Measurements from ENCODE around the gene GGCT.
"Not testable (repeated sequence)": the region's sequence is repeated elsewhere in the genome, so short reads cannot be mapped to it uniquely, and the experiment has no call there.

Gene GGCT

DNA sequence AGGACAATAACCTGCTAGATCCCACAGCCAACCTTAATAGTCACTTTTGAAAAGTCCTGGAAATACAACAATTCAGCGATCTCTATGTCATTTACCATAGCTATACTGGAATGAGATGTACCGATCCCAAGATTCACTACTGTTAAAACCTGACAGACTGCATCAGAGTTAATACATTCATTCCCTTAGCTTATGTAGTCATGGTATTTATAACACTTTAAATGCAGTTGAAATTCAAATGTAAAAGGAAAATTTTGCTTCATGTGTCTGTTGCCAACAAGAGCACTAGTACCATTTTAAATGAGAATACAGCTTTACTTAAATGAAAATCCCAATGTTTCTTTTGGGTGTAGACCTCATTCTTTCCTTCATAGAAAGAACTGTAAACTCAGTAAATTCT lies 11.1 kb upstream of the GGCT start:
- no peak for DNase-seq (ENCODE audit: low spot score)

DNA sequence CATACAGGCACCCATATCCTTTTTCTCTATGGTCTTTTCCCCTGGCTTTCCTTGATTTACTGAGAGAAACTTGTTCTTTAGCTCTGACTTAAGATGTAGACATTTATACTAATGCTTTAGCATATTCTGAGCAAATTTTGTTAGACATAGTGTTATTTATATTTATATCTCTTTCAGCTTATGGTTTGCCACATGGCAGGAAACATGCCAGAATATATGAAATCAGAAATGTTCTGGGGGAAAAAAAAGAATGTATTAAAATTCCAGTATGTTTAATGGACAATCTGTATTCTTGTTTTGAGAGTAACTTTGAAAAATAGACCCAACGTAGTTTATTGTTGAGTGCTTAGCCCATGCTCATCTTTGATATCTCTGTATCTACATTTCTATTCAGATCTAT lies 10.1 kb upstream of the GGCT start:
- DNase-seq (ENCODE audit: low spot score), result no peak

DNA sequence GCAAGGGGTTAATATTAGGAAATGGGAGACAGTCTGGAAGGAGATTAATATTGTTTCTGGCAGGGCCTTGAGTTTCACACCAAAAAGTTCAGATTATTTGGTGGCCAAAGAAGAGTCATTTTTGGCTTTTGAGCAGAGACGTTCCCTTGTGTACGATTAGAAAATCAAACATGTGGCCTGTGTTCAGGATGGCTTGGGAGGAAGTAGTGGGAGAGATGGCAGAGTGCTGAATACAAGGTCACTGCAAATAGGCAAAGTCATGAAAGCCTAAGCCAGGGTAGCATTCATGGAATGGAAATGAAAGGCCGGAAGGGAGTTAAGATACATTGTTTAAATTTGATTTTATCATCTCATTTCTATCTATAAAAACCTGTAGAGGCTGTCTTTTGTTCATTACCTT lies 9.5 kb upstream of the GGCT start:
- DNase-seq (ENCODE audit: low spot score), result no peak

- no peak for DNase-seq (ENCODE audit: low spot score)
Observed at GRCh38 chr7:30513762-30514161, 9.1 kb upstream of the GGCT start.

- no peak for DNase-seq (ENCODE audit: low spot score)
Observed at GRCh38 chr7:30511973-30512662, 7.5 kb upstream of the GGCT start.

- no peak for DNase-seq (ENCODE audit: low spot score)
Observed at GRCh38 chr7:30511494-30511893, 6.9 kb upstream of the GGCT start.

GRCh38 chr7:30510124-30511075 lies 5.8 kb upstream of the GGCT start:
- DNase-seq (ENCODE audit: low spot score), result peak; percentile 51

DNA sequence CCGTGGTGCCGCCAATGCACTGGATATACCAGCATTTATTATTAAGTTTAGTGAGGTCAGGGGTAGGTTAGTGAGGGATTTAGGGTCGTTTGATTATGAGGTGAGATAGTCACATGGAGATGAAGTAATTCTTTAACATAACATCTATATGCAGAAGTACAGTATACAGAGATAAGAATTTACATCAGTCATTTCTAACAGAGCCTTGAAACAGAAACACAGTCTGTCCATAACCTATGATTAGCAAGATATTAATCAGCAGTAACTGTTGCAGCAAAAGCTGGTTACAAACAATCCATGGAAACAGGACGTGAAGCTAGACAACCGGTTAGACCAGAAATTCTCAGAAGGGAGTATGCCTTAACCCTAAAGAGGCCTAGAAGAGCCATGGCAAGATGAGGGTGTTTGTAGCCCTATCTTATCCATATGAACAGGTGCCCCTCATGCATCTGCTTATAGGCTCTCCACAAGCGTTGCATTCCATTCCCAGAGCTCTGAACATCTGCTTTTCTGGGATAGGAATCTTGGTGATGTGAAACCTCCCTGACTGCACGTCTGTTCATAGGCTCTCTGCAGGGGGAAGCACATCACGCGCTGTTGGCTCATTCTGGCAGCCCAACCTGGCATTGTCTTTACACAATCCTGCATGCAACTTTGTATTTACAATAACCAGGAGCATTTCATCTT lies 4.7 kb upstream of the GGCT start:
- not testable (repeated sequence) for DNase-seq (ENCODE audit: low spot score)

DNA sequence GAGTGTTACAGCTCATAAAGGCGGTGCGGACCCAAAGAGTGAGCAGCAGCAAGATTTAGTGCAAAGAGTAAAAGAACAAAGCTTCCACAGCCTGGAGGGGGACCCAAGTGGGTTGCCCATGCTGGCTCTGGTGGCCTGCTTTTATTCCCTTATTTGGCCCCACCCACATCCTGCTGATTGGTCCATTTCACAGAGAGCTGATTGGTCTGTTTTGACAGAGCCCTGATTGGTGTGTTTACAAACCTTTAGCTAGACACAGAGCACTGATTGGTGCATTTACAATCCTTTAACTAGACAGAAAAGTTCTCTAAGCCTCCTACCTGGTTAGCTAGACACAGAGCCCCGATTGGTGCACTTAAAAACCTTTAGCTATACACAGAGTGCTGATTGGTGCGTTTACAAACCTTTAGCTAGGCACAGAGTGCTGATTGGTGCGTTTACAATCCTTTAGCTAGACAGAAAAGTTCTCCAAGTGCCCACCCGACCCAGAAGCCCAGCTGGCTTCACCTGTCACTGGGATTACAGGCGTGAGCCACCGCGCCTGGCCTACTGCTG lies 2.8 kb upstream of the GGCT start:
- not testable (repeated sequence) for DNase-seq (ENCODE audit: low spot score)

DNA sequence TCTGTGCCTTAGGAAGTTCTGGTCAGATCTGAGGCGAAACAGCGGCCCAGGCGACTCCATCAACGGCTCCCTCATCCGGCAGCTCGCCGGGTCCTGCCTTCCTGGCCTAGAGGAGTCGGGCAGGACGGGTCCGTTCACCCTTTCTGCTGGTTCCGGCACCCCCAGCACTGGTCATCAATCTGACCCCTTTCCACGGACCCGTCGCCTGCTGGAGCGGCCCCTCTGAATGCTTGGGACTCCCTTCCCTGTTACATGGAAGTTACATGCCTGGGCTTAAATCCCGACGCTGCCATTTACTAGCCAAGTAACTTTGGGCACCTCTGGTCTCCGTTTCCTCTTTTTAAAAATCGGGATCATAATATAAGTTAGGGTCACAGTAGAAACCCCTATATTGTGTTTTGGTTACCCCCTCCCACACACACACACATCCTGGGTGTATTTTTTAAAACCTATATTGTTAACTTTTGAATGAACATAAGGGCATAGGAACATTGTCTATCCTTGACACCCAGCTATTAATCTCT lies 607 bp upstream of the GGCT start:
- DNase-seq (ENCODE audit: low spot score), result no peak

DNA sequence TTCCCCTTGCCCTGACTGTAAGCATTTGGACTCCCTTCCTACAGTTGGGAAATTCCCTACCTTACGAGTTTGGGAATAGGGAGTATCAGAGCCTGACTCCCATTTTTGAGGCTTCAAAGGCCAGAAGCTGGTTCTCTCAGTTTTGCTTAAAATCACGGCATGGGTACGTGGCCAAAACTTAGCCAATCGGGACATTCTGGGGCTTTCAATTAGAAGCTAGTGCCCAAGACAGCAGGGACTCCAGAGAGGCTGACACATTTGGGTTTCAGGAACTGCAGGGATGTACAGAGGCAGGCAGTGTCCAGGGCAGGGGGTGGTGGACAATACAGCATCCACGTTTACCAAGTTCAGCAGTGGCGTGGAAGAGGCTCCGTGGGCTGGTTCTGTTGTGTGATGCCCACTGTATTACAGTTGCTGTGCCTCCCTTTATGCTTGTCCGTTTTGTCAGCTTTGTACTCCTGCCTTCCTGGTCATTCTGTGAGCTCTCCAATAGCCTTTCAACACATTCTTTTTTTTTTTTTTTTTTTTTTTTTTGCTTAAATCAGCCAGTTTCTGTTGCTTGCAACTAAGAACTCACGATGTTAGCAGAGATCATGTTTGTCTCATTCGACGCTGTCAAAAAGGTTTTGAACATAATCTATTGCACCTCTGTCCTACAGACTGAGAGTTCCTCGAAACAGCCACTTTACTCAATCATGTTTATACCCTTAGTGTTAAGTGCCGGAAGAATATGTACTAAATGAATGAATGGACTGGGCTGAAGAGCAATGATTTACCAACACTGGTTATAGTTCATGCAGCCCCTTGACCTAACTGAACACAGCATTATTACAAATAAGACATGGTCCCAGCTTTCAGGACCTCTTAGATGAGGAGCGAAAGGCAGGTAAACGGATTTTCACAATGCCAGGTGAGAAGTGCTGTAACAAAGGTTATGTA lies 1.1 kb downstream of the GGCT start:
- DNase-seq (ENCODE audit: low spot score), result no peak

DNA sequence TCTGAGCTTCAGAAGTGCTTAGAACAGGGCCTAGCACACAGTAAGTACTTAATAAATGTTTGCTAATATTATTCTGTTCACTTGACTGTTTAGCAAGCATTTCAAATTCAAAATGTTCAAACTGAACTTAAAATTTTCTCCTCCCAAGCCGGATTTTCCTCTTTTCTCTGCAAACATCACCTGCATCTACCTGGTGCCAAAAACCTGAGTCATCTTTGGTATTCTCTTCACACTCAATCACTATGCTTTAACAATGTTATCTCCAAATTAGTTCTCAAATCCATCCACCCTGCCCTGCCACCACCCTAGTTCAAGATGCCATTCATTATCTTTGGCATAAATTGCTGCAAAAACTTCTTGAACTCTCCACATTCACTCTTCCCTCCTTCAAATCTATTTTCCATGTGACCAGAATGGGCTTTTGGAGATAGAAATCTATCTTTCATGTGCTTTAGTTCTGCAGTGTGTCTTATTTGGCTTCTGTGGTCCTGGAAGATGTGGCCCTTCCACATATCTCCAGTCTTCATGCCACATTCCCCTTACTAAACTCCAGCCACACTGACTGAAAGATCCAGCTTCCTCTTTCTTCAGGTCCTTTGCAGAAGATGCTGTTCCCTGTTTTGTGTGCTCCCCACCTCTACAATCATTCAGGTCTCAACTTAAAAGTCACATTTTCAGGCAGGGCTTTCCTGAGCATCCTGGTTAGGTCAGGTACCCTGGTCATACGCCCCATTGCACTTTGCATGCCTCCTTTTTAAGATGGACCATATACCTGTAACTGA lies 2.0 kb downstream of the GGCT start:
- no peak for DNase-seq (ENCODE audit: low spot score)

DNA sequence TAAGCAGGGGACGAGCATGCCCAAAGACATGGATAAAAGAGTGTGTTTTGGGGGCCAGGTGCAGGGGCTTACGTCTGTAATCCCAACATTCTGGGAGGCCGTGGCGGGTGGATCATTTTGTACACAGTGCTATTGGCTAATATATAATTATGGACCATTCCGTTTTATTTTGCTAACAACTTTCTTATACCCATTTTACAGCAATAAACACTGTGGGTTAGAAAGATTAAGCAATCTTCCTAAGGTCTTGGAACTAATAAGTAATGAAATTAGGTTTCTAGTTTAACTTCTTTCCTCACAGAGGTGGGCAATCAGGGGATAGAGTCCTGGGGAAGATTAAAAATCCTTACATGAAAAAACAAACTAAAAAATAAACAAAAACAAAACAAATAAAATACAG lies 3.4 kb downstream of the GGCT start:
- no peak for DNase-seq (ENCODE audit: low spot score)

GRCh38 chr7:30493228-30493627 lies 11.4 kb downstream of the GGCT start:
- no peak for DNase-seq (ENCODE audit: low spot score)

GRCh38 chr7:30491417-30491816 lies 13.2 kb downstream of the GGCT start:
- DNase-seq (ENCODE audit: low spot score), result no peak

- no peak for DNase-seq (ENCODE audit: low spot score)
Observed at GRCh38 chr7:30487371-30487770, 17.3 kb downstream of the GGCT start.

DNA sequence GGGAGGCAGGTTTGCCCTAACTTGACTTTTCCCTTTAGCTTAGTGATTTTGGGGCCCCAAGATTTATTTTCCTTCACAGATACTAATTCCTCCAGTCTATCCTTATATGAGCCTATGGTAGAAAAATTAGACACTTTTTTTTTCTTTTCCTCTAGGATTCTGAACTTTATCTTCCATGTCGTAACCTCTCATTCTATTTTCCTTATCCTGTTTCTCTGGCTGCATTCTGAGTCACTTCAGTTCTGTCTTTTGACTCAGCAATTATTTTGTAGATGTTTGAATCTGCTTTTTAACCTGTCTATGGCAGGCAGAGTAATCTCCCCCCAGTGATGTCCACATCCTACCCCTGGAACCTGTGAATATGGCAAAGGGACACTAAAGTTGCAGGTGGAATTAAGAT lies 19.0 kb downstream of the GGCT start:
- no peak for DNase-seq (ENCODE audit: low spot score)

- DNase-seq (ENCODE audit: low spot score), result not testable (repeated sequence)
Observed at GRCh38 chr7:30481416-30481815, 23.2 kb downstream of the GGCT start.

DNA sequence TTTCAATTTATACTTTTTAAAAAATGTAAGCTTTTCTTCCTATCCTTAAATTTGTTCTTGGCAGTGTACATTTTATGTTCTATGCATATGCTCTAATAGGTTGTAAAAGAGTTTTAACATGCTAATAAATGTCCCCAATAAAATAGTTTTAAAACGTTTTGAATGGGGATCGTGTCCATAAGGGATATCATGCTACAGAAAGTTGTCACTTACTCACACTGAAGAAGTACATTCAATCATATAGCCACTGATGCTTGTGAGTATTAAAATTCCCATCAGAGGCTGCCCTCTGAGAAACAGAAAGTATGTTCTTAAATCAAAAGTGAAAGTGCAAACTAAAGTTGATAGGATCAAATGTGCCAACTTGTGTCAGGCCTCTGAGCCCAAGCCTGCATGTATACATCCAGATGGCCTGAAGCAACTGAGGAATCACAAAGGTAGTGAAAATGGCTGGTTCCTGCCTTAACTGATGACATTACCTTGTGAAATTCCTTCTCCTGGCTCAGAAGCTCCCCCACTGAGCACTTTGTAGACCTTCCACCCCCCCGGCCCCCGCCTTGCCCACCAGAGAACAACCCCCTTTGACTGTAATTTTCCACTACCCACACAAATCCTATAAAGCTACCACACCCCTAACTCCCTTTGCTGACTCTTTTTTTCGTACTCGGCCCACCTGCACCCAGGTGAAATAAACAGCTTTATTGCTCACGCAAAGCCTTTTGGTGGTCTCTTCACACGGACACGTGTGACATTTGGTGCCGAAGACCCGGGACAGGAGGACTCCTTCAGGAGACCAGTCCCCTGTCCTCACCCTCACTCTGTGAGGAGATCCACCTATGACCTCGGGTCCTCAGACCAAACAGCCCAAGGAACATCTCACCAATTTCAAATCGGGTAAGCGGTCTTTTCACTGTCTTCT lies 25.2 kb downstream of the GGCT start:
- DNase-seq (ENCODE audit: low spot score), result peak; percentile 23
